Muscle of leg (tissue), 11 donors: Measurements from ENCODE around the gene HIVEP3. TPM values are rescaled to one million over a fixed set of nuclear protein-coding genes. Genes with fewer than 3 reads are reported as not detected.

Experiments used
- DNase-seq: peaks from one replicate; pipeline ENCODE4 v3.0.0; 2013
- H3K27ac ChIP-seq: one replicate; pipeline ENCODE4 v1.5.1; 2013; ENCODE audit warnings: mild to moderate bottlenecking, low read length, control low read depth
- H3K27me3 ChIP-seq: one replicate; pipeline ENCODE4 v1.6.1; 2013; ENCODE audit warnings: low read length; ENCODE audit not compliant: control insufficient read depth, insufficient read depth
- H3K36me3 ChIP-seq: one replicate; pipeline ENCODE4 v1.6.1; 2013; ENCODE audit warnings: low read length; ENCODE audit not compliant: control insufficient read depth, insufficient read depth
- H3K4me1 ChIP-seq: one replicate; pipeline ENCODE4 v1.6.1; 2013; ENCODE audit warnings: low read length; ENCODE audit not compliant: control insufficient read depth, insufficient read depth
- H3K4me3 ChIP-seq: one replicate; pipeline ENCODE4 v1.5.1; 2013; ENCODE audit warnings: low read length, control low read depth
- H3K9me3 ChIP-seq: replicated peaks from 2 replicates; pipeline ENCODE4 v1.6.1; 2013; ENCODE audit warnings: low read depth, low read length; ENCODE audit not compliant: control insufficient read depth
- WGBS: methylation state at CpG from one replicate; pipeline ENCODE4 v1.1.5; 2013; ENCODE audit warnings: missing lambda C conversion rate; ENCODE audit not compliant: insufficient coverage; 5-methylcytosine and 5-hydroxymethylcytosine counted together
- polyA plus RNA-seq, 8 donors: library from polyadenylated mRNA; unstranded; fragments of 120-200 nt; gene quantifications; one replicate each; pipeline versions ENCODE4 v1.2.1 to v1.2.3, GENCODE V29; 2013; ENCODE audit warnings: inconsistent platforms in 1 of 8, low replicate concordance in 1 of 8; ENCODE audit not compliant: insufficient read length in 8 of 8, insufficient read depth in 1 of 8
- total RNA-seq: library from RNA; stranded (reverse); fragments of 120-200 nt; gene quantifications from one replicate; pipeline ENCODE4 v1.2.4, GENCODE V29; 2013

Gene HIVEP3
- total and polyA plus RNA-seq, 9 donors: 0.93 to 3.7 (median 2.7) TPM

- Histone ChIP-seq H3K4me1 (peaks cover 37% of the 10 kb centered on the region), H3K9me3 (no peaks in the 10 kb centered on the region), H3K27me3 (no peaks in the 10 kb centered on the region), H3K36me3 (no peaks in the 10 kb centered on the region), H3K4me3 (no peak overlapping the region), H3K27ac (no peak overlapping the region)
- WGBS: no CpG with 5 or more reads among the region's 1 CpG
- DNase-seq: no peak
These were observed 31.4 kb downstream of the HIVEP3 start for GRCh38 chr1:41887365-41887764.

GRCh38 chr1:41884256-41885230, 34.2 kb downstream of the HIVEP3 start:
- Histone ChIP-seq H3K27ac (no peak overlapping the region), H3K4me1 (peaks cover 21% of the 10 kb centered on the region), H3K4me3 (no peak overlapping the region), H3K36me3 (no peaks in the 10 kb centered on the region), H3K27me3 (no peaks in the 10 kb centered on the region), H3K9me3 (no peaks in the 10 kb centered on the region)
- peak; percentile 45 for DNase-seq
- 60% methylated on average over 1 of the region's 9 CpGs for WGBS

GRCh38 chr1:41883507-41883906, 35.2 kb downstream of the HIVEP3 start:
- peaks cover 21% of the 10 kb centered on the region for H3K4me1 ChIP-seq
- H3K4me3 ChIP-seq: no peak overlapping the region
- H3K9me3 ChIP-seq: no peaks in the 10 kb centered on the region
- WGBS: no CpG with 5 or more reads among the region's 3 CpGs
- no peaks in the 10 kb centered on the region for H3K36me3 ChIP-seq
- H3K27ac ChIP-seq: no peak overlapping the region
- no peak for DNase-seq
- H3K27me3 ChIP-seq: no peaks in the 10 kb centered on the region

GRCh38 chr1:41882486-41882885, 36.2 kb downstream of the HIVEP3 start:
- DNase-seq: no peak
- Histone ChIP-seq H3K9me3 (no peaks in the 10 kb centered on the region), H3K4me3 (no peak overlapping the region), H3K36me3 (no peaks in the 10 kb centered on the region), H3K4me1 (peaks cover 21% of the 10 kb centered on the region), H3K27me3 (no peaks in the 10 kb centered on the region), H3K27ac (no peak overlapping the region)

- Histone ChIP-seq H3K9me3 (no peaks in the 10 kb centered on the region), H3K4me1 (peaks cover 22% of the 10 kb centered on the region), H3K27me3 (no peaks in the 10 kb centered on the region), H3K27ac (no peak overlapping the region), H3K36me3 (no peaks in the 10 kb centered on the region), H3K4me3 (no peak overlapping the region)
- peak; percentile 21 for DNase-seq
- 24% methylated on average over 5 of the region's 5 CpGs for WGBS
These were observed 36.6 kb downstream of the HIVEP3 start for GRCh38 chr1:41882068-41882477.

- Histone ChIP-seq H3K4me1 (peaks cover 27% of the 10 kb centered on the region), H3K27me3 (no peaks in the 10 kb centered on the region), H3K9me3 (no peaks in the 10 kb centered on the region), H3K27ac (no peak overlapping the region), H3K36me3 (no peaks in the 10 kb centered on the region), H3K4me3 (no peak overlapping the region)
- 83% methylated on average over 1 of the region's 5 CpGs for WGBS
- DNase-seq: no peak
These were observed 37.5 kb downstream of the HIVEP3 start for GRCh38 chr1:41880950-41881885.

GRCh38 chr1:41880261-41880660, 38.5 kb downstream of the HIVEP3 start:
- Histone ChIP-seq H3K4me3 (no peak overlapping the region), H3K36me3 (no peaks in the 10 kb centered on the region), H3K27ac (no peak overlapping the region), H3K9me3 (no peaks in the 10 kb centered on the region), H3K4me1 (peaks cover 32% of the 10 kb centered on the region), H3K27me3 (no peaks in the 10 kb centered on the region)
- no peak for DNase-seq
- WGBS: 70% methylated on average over 3 of the region's 4 CpGs

GRCh38 chr1:41879617-41880016, 39.1 kb downstream of the HIVEP3 start:
- H3K4me3 ChIP-seq: no peak overlapping the region
- no peaks in the 10 kb centered on the region for H3K9me3 ChIP-seq
- DNase-seq: no peak
- peaks cover 34% of the 10 kb centered on the region for H3K4me1 ChIP-seq
- no peak overlapping the region for H3K27ac ChIP-seq
- no peaks in the 10 kb centered on the region for H3K36me3 ChIP-seq
- H3K27me3 ChIP-seq: no peaks in the 10 kb centered on the region

- no peak for DNase-seq
- Histone ChIP-seq H3K4me1 (peaks cover 34% of the 10 kb centered on the region), H3K4me3 (no peak overlapping the region)
These were observed 39.8 kb downstream of the HIVEP3 start for GRCh38 chr1:41878911-41879310.

GRCh38 chr1:41878495-41878894, 40.2 kb downstream of the HIVEP3 start:
- no peaks in the 10 kb centered on the region for H3K9me3 ChIP-seq
- no peaks in the 10 kb centered on the region for H3K36me3 ChIP-seq
- H3K27ac ChIP-seq: no peak overlapping the region
- peaks cover 33% of the 10 kb centered on the region for H3K4me1 ChIP-seq
- no peak for DNase-seq
- WGBS: no CpG with 5 or more reads among the region's 1 CpG
- no peaks in the 10 kb centered on the region for H3K27me3 ChIP-seq
- no peak overlapping the region for H3K4me3 ChIP-seq

More at GRCh38 chr1:41878911-41879310, 39.8 kb downstream of the HIVEP3 start:
- WGBS: 93% methylated on average over 4 of the region's 5 CpGs
- no peaks in the 10 kb centered on the region for H3K27me3 ChIP-seq
- H3K9me3 ChIP-seq: no peaks in the 10 kb centered on the region
- no peaks in the 10 kb centered on the region for H3K36me3 ChIP-seq
- no peak overlapping the region for H3K27ac ChIP-seq
